GM12872 (cell line): ENCODE measurements around the gene CD7.

ENCODE experiments used
- CTCF ChIP-seq: IDR thresholded peaks from 3 replicates; pipeline ENCODE4 v1.5.1; 2011; ENCODE audit warnings: low read depth, mild to moderate bottlenecking, low read length, moderate library complexity; ENCODE audit not compliant: insufficient read depth

The CD7 gene

DNA sequence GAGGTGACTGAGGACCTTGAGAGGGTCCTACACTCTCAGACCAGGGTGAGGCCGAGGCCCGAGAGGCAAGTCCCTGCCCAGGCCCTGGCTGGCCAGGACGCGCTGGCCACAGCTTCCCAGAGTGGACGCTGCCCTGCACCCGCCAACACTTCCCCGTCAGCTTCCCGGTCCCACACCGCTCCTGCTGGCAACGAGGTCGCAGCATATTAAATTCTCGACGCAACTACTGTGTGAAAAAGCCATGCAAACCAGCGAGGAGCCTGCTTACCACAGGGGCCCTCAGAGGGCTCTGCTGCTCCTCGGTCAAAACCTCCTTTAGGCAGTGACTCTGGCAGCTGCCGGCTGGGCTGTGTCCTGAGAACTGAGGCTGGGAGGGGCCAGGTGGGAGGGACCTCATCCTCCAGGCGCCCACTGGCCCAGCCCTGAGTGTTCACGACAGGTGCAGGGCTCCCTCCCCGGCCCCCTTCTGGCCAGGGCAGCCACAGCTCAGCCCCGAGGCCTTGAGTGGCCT is 39.5 kb upstream of the CD7 start:
- TF ChIP-seq CTCF, result 0 out of 3 replicates have a peak, but pooled peaks have one; percentile 17

DNA sequence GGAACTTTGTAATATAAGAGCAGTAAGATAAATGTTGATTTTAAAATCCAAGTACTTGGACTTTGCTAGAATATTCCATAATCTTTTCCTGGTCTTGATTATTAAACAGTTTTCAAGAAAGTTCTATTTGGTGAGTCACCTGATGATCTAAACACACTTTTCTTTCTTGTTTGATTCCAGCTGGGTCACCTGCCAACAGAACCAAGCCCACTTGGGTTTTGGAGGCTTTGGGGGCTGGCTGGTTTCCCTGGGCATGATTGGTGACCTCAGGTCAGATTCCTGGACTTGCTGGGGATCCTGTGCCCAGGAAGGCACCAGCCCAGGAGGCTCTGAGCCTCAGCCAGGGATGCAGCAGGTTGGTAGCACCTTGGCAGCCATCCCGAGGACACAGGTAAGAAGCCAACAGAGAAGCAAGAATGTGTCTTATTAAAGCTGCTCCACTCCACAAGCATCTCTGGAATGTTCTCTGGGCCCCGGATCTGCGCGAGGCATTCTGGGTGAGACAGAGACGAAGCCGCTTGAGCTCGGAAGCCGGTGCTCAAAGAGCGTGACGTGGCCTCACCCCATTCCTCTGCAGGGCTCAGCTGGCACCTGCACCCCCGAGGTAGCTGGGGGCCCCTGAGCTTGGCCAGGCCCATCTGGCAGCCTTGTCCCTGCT is 38.5 kb upstream of the CD7 start:
- no peak for TF ChIP-seq CTCF

DNA sequence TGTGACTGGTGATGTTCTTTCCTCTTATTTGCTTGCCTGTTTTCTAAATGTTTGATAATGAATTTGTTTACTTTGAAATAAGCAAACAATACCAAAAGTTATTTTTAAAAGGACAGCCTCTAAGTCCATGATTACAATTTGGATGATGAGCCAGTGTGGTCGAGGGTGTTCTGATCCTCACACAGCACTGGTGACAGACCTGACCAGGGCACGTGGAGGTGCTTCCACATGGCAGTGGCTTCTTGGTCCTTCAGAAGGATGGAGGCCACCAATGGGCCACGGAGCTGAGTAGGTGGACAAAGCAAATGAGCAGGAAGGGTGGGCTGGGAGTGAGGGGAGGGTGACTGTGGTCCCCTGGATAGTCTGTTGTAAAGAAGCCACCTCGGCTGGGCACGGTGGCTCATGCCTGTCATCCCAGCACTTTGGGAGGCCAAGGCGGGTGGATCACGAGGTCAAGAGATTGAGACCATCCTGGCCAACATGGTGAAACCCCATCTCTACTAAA is 37.4 kb upstream of the CD7 start:
- no peak for TF ChIP-seq CTCF

- no peak for TF ChIP-seq CTCF
Observed at GRCh38 chr17:82353484-82353883, 36.1 kb upstream of the CD7 start.

GRCh38 chr17:82351713-82352488 is 34.5 kb upstream of the CD7 start:
- peak; percentile 96 for TF ChIP-seq CTCF

DNA sequence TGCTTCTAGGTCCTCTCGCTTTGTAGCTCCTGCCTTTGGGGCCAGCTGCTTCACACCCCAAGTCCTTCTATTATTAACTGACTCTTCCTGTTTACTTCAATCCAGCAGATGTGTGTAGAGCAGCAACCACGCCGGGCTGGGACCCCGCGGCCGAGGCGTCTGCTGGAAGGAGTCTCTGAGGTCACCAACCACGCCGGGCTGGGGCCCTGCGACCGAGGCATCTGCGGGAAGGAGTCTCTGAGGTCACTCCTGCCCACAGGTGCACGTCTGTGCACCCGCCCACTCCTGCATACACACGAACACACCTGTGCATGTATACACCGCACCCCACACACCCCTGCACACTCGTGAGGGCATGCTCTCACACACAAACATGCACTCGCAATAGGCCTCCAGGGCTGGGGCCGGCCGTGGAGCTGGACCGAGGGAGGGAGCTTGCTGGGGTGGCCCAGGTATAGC is 33.9 kb upstream of the CD7 start:
- no peak for TF ChIP-seq CTCF

GRCh38 chr17:82350182-82351030 is 33.0 kb upstream of the CD7 start:
- peak; percentile 57; the same call in 2 of the 3 replicates for TF ChIP-seq CTCF
